Measurements from ENCODE around the gene ZSCAN1.
A peak's percentile ranks its signal among the peaks of the same experiment; 100 is the strongest.

The ZSCAN1 gene

GRCh38 chr19:58042495-58043340 is 8.9 kb downstream of the ZSCAN1 start:
- DNase-seq, result no peak

DNA sequence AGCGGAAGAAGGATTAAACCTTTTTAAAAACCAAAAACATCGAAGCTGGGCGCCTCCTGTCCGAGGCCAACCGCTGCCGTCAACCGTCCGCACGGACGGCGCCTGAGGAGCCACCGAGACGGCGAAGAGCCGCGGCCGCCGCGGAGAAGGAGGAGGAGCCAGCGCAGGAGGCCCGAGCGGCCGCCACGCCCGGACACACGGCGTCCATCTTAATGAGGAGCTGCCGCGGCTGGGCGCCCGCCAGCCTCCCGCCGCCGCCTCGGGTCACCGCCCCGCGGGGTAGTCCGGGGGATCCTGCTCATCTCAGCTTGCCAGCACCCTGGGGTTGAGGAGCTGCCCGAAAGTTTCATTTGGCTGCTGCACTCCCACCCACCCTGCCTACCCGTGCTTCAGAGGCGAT is 10.6 kb downstream of the ZSCAN1 start:
- no peak for DNase-seq

GRCh38 chr19:58044886-58045285 is 11.1 kb downstream of the ZSCAN1 start:
- no peak for DNase-seq

- DNase-seq, result no peak
Observed at GRCh38 chr19:58045411-58046050, 11.7 kb downstream of the ZSCAN1 start.

- DNase-seq, result no peak
Observed at GRCh38 chr19:58046856-58047255, 13.0 kb downstream of the ZSCAN1 start.

- DNase-seq, result no peak
Observed at GRCh38 chr19:58047672-58048071, 13.8 kb downstream of the ZSCAN1 start.

DNA sequence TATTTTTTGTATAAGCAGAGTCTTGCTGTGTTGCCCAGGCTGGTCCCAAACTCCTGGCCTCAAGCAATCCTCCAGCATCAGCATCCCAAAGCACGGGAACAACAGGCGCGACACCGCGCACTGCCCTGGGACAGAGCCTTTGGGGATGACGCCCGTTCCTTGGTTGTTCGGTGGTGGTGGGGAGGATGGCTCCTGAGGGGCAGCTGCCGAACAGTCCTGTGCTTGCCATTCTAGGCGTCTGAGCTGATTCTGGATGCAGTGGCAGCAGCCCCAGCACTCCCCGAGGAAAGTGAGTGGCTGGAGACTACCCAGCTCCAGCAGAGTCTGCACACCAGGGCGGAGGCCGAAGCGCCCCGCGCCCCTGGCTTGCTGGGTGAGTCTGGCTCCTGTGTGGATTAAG is 18.4 kb downstream of the ZSCAN1 start:
- DNase-seq, result no peak

DNA sequence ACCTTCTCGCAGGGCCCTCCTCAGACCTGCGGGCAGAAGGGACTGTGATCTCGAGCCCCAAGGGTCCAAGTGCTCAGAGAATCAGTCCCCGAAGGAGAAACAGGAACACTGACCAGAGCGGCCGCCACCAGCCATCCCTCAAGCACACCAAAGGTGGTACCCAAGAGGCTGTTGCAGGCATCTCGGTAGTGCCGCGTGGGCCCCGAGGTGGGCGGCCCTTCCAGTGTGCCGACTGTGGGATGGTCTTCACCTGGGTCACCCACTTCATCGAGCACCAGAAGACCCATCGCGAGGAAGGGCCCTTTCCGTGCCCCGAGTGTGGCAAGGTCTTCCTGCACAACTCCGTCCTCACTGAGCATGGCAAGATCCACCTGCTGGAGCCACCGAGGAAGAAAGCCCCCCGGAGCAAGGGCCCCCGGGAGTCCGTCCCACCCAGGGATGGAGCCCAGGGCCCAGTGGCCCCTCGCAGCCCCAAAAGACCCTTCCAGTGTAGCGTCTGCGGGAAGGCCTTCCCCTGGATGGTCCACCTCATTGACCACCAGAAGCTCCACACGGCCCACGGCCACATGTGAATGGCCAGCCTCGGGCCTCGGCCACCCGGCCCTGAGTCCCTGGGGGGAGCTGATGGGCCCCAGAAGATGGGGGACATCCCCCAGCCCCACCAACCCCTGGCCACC is 19.8 kb downstream of the ZSCAN1 start:
- no peak for DNase-seq

DNA sequence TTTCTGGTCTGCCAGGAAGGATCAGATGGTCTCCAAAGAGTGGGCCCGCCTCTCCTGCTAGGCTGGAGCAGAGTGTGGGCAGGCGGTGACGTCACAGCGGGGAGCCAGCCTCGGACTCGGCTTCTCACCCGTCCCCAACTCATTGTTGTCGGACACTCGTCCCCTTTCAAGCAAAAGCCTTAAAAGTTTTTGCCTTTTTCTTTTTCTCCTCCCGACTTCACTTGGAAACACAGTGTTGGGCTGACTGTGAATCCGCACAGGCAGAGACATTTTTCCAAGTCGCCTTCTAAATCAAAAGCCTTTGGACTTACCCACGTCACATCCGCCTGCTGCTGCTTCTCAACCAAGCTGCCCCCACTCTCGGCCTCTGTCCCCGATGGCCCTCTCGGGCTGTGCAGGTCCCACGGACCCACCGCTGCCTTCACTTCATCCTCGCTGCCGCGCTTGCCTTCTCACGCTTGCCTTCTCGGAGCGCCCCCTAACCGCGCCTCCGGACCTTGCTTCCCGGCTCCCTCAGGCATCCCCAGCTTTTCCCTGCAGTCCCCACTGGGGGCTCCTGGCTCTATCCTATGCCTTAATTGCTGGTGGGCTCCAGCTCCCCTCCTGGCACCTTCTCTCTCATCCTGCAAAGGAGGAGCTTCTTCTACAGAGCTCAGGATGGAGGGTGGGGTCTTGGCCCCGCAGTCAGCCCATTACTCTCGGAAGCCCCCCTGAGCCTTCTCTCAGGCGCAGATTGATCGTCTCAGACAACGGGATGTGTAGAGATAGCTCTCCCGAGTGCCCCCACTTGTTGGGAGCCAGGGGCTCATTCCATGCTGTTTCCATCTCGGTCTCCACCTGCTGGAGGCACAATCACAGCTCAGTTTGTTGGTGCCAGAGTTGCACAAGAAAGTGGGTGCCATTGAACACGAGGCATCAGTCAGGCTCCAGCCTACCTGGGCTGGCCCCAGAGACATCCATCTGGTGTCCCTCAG is 21.4 kb downstream of the ZSCAN1 start:
- no peak for DNase-seq

- DNase-seq, result no peak
Observed at GRCh38 chr19:58056261-58056660, 22.4 kb downstream of the ZSCAN1 start.

DNA sequence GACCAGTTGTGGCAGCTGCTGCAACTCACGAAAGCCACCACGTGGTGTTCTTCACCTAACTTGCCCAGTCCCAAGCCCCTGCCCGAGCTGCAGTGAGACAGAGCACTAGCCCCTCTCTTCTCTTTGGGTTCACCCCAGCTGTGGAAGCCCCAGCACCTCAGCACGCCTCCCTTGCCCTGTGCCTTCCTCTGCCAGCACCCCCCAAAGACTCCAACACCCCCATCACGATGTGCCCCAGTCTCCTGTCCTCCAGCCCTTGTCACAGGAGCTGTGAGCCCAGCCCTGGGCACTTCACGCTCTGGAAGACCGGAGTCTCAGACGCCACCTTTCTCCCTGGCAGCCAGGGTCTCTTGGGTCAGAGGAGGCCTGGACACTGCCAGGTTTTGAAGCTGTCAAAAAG is 23.0 kb downstream of the ZSCAN1 start:
- DNase-seq, result no peak

GRCh38 chr19:58058467-58058866 is 24.6 kb downstream of the ZSCAN1 start:
- DNase-seq, result no peak

DNA sequence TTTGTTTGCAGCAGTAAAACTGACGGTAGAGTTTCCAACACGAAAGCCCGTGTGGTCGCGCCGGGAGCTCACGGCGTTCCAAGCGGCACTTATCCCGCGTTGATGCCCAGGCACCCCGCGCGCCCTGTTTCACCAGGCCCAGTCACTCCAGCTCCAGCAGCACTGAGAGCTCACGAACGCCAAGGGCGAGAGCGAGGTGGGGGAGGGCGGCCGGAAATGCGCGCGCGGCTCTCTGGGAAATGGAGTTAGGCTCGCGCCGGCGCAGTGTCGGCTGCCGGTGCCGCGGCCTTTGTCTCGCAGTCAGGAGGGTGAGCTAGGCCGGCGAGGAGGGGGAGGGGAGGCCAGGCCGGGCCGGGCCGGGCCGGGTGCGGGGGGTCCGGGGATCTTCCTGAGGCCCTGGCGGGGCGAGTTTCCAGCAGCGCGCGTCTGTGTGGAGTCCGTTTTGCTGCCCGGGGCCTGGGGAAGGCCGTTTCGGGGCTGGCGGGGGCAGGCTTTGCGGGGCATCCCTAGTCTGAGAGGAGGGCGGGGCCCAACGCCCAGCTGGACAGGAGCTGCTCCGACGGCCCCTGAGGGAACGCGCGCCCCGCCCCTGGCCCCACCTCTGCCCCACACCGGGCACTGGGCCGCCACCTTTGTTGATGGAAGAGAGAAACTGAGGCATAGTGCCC is 25.3 kb downstream of the ZSCAN1 start, which contains the start of gene ZNF135:
Gene ZNF135 (plus strand): TSS at position 280 of the 668 bp plus-strand sequence. CDS start 721 bp downstream, outside the sequence.
- peak; percentile 13 for DNase-seq

DNA sequence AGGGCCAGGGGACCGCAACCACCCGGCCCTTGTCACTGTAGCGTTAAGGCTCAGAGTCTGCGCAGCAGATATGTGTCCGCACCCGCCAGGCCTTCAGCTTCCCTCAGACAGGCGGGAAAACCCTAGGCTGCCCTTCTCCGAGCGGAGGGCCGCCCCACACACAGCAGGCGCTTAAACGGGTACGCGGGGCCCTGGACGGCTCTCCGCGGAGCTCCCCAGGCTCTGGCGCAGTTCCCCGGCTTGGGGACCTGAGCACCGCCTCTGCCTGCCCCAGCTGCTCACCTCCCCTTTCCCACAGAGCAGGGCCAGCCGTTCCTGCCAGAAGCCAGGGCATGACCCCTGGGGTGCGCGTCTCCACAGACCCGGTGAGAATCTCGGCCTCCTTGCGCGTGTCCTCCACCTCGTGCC is 25.9 kb downstream of the ZSCAN1 start:
- DNase-seq, result no peak

DNA sequence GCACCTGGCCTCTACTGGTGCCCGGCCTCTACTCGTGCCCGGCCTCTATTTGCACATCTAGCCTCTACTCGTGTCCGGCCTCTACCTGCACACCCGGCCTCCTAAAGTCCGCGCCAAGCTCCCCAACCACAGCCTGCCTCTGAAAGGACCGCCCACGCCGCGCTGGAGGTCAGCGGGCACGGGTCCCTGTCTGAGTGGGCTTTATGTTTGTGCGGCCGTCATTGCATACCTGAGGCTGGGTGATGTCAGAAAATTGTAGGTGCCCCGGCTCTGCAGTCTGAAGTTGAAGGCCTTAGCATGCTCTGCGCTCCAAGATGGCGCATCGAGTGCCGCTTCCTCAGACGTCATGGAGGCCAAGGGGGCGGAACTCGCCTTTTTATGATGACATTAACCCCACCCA is 26.4 kb downstream of the ZSCAN1 start:
- no peak for DNase-seq

DNA sequence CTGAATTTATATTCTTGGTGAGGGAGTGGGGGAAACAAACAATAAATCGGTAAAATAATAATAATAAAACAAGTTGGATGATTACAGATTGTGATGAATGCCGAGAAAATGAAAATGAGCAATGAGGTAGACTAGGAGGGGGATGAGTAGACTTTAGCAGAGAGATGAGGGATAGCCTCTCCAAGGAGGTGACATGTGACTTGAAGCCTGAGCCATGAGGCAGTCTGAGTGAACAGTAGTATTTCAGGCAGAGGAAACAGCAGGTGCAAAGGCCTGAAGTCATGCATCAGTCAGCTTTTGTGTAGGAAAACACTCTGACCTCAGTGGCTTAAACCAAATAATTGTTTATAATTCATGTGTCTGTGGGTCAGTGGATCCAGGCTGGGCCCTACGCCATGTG is 29.9 kb downstream of the ZSCAN1 start:
- no peak for DNase-seq

GRCh38 chr19:58067240-58067912 is 33.6 kb downstream of the ZSCAN1 start:
- no peak for DNase-seq

- no peak for DNase-seq
Observed at GRCh38 chr19:58079792-58080191, 46.0 kb downstream of the ZSCAN1 start.

- DNase-seq, result no peak
Observed at GRCh38 chr19:58083021-58083420, 49.2 kb downstream of the ZSCAN1 start.

DNA sequence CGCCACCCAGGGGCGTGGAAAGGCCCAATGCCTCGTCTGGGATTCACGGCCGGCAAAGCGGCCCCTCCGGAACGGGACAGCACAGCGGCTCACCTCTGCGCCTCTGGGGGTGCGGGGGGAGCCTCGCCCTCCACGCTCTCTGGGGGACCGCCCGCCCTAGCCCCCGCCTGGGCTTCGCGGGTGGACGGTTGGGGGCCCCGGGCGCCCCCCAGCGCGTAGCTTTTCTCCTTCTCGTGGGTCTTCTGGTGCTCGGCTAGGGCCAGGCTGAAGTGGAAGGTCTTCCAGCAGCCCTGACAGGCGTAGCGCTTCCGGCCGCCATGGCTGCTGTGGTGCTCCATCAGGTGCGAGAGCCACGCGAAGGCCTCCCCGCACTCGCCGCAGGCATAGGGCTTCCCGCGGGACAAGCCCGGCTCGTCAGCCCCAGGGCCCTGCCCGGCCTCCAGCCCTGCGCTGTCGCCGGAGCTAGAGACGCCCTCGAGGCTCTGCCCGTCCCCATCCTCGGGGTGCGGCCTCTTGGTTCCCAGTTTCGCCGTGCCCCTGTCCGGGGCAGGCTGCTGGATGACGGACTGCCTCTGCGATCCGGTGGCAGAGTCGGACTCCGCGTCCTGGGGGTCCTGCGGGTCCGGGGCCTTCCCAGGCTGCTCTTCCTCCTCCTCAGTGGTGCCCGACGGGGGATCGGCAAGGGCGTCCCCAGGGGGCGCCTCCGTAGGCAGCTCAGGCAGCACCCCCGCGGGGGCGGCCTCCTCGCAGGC is 50.9 kb downstream of the ZSCAN1 start:
- no peak for DNase-seq
